OCI-LY1 (cell line): ENCODE data around the gene TCEA3.

Experiments
- H2AFZ ChIP-seq: fragments of 200-600 bp; sonication (generic), shearing (Covaris generic); 2 replicates; pipeline ENCODE4 v1.6.0; 2014; ENCODE audit warnings: antibody characterized with exemption, mild to moderate bottlenecking, low read length
- H3F3A ChIP-seq: fragments of 200-600 bp; sonication (generic), shearing (Covaris generic); 2 replicates; pipeline ENCODE4 v1.6.0; 2014; ENCODE audit warnings: mild to moderate bottlenecking, antibody characterized with exemption, low read length, moderate library complexity; ENCODE audit not compliant: insufficient read depth
- H3K27ac ChIP-seq: fragments of 200-600 bp; sonication (generic); 2 replicates; pipeline ENCODE4 v1.5.1; 2014; ENCODE audit warnings: low read length, mixed run types, mild to moderate bottlenecking, low read depth; ENCODE audit not compliant: poor library complexity, severe bottlenecking
- H3K27me3 ChIP-seq: fragments of 200-600 bp; sonication (generic); 2 replicates; pipeline ENCODE4 v1.6.0; 2014; ENCODE audit warnings: antibody characterized with exemption, mild to moderate bottlenecking, low read length, moderate library complexity; ENCODE audit not compliant: insufficient read depth
- H3K36me3 ChIP-seq: fragments of 200-600 bp; sonication (generic); 2 replicates; pipeline ENCODE4 v1.6.1; 2014; ENCODE audit warnings: mild to moderate bottlenecking, antibody characterized with exemption, low read length, moderate library complexity, mixed read lengths; ENCODE audit not compliant: insufficient read depth
- H3K4me1 ChIP-seq: fragments of 200-600 bp; sonication (generic); 2 replicates; pipeline ENCODE4 v1.5.1; 2014; ENCODE audit warnings: mild to moderate bottlenecking, low read length, moderate library complexity; ENCODE audit not compliant: insufficient read depth, severe bottlenecking
- H3K4me2 ChIP-seq: fragments of 200-600 bp; sonication (generic), shearing (Covaris generic); 2 replicates; pipeline ENCODE4 v1.6.1; 2014; ENCODE audit warnings: low read length
- H3K4me3 ChIP-seq: fragments of 200-600 bp; sonication (generic); 2 replicates; pipeline ENCODE4 v1.5.1; 2014; ENCODE audit warnings: low read length, low read depth, mild to moderate bottlenecking, mixed read lengths; ENCODE audit not compliant: poor library complexity, severe bottlenecking
- H3K79me2 ChIP-seq: fragments of 200-600 bp; shearing (Covaris generic); 2 replicates; pipeline ENCODE4 v1.6.1; 2016; ENCODE audit warnings: mixed run types, low read length, mixed read lengths; ENCODE audit not compliant: insufficient read depth
- H3K9ac ChIP-seq: fragments of 200-600 bp; sonication (generic), shearing (Covaris generic); 2 replicates; pipeline ENCODE4 v1.6.1; 2014; ENCODE audit warnings: mild to moderate bottlenecking, low read length, mixed read lengths
- H3K9me2 ChIP-seq: fragments of 200-600 bp; sonication (generic), shearing (Covaris generic); 2 replicates; pipeline ENCODE4 v1.6.1; 2014; ENCODE audit warnings: low read depth, mild to moderate bottlenecking, low read length, mixed read lengths
- H3K9me3 ChIP-seq: fragments of 200-600 bp; shearing (Covaris generic); 2 replicates; pipeline ENCODE4 v1.6.1; 2014; ENCODE audit warnings: low read length, mixed read lengths
- H4K20me1 ChIP-seq: fragments of 200-600 bp; sonication (generic), shearing (Covaris generic); 2 replicates; pipeline ENCODE4 v1.6.0; 2016; ENCODE audit warnings: mild to moderate bottlenecking, low read length; ENCODE audit not compliant: insufficient read depth
- EZH2 ChIP-seq: fragments of 200-600 bp; sonication (generic), shearing (Covaris generic); IDR thresholded peaks from 2 replicates; pipeline ENCODE4 v1.8.0; 2017; ENCODE audit warnings: borderline replicate concordance, mixed run types, mild to moderate bottlenecking, antibody characterized with exemption, low read length, moderate library complexity, mixed read lengths
- TF ChIP-seq, protein P1 (sequence below): fragments of 200-600 bp; sonication (generic), shearing (Covaris generic); IDR thresholded peaks from 2 replicates; pipeline ENCODE4 v1.5.1; 2017; ENCODE audit warnings: mild to moderate bottlenecking, antibody characterized with exemption, low read length, moderate library complexity, mixed read lengths

TCEA3 gene

DNA sequence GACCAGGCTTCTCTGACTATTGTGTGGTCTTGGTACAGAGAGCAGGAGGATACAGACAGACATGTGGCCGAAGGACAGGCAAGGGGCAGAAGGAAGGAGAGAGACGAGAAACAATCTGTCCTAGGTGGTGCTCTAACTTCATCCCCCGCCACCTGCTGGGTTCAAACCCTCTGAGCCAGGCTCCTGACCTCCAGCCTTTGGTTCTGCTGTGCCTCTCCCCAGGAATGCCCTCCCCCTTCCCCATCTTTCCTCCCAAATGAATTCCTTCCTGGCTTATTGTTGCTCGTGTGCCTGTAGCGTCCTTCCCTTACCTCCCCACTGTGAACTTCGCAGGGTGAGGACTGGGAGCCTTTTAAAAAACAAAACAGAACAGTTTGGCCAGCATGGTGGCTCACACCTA is 5.4 kb downstream of the TCEA3 start:
- Histone ChIP-seq H3K4me2 (no peak overlapping the region), H3K9me2 (no peaks in the 10 kb centered on the region), H3K4me1 (no peaks in the 10 kb centered on the region), H3F3A (no peaks in the 10 kb centered on the region), H3K9ac (no peak overlapping the region), H2AFZ (no peak overlapping the region), H3K36me3 (no peaks in the 10 kb centered on the region), H3K79me2 (no peaks in the 10 kb centered on the region), H3K9me3 (no peaks in the 10 kb centered on the region), H3K4me3 (no peak overlapping the region), H4K20me1 (no peaks in the 10 kb centered on the region), H3K27me3 (peaks cover 7% of the 10 kb centered on the region; the same call in 1 of the 2 replicates), H3K27ac (no peak overlapping the region)
- TF ChIP-seq EZH2: no peak
- TF ChIP-seq, protein P1, sequence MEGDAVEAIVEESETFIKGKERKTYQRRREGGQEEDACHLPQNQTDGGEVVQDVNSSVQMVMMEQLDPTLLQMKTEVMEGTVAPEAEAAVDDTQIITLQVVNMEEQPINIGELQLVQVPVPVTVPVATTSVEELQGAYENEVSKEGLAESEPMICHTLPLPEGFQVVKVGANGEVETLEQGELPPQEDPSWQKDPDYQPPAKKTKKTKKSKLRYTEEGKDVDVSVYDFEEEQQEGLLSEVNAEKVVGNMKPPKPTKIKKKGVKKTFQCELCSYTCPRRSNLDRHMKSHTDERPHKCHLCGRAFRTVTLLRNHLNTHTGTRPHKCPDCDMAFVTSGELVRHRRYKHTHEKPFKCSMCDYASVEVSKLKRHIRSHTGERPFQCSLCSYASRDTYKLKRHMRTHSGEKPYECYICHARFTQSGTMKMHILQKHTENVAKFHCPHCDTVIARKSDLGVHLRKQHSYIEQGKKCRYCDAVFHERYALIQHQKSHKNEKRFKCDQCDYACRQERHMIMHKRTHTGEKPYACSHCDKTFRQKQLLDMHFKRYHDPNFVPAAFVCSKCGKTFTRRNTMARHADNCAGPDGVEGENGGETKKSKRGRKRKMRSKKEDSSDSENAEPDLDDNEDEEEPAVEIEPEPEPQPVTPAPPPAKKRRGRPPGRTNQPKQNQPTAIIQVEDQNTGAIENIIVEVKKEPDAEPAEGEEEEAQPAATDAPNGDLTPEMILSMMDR: no peak

DNA sequence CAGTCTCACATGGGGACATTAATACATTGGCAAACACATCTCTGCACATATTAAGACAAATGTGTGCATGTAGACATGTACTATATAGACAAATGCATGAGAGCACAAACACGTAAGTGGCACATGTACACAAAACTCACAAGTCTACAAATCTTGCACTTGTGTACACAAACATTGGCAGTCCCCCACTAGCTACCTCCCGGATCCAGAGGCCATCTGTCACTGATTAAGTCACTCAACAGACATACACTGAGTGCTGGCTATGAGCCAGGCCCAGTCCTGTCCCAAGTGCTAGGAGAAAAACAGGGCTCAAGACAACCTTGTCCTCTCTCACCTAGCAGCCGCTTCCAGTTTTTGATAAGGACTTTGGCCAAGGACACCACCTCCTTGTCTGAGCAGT is 7.0 kb downstream of the TCEA3 start:
- Histone ChIP-seq H3K9me2 (no peaks in the 10 kb centered on the region), H3K9me3 (no peaks in the 10 kb centered on the region), H3F3A (no peaks in the 10 kb centered on the region), H3K79me2 (no peaks in the 10 kb centered on the region), H4K20me1 (no peaks in the 10 kb centered on the region), H3K36me3 (no peaks in the 10 kb centered on the region), H3K27me3 (peaks cover 7% of the 10 kb centered on the region; the same call in 1 of the 2 replicates), H3K4me2 (no peak overlapping the region), H3K27ac (no peak overlapping the region), H3K4me3 (no peak overlapping the region), H3K4me1 (no peaks in the 10 kb centered on the region), H3K9ac (no peak overlapping the region), H2AFZ (no peak overlapping the region)
- TF ChIP-seq, protein P1: no peak
- TF ChIP-seq EZH2: no peak

DNA sequence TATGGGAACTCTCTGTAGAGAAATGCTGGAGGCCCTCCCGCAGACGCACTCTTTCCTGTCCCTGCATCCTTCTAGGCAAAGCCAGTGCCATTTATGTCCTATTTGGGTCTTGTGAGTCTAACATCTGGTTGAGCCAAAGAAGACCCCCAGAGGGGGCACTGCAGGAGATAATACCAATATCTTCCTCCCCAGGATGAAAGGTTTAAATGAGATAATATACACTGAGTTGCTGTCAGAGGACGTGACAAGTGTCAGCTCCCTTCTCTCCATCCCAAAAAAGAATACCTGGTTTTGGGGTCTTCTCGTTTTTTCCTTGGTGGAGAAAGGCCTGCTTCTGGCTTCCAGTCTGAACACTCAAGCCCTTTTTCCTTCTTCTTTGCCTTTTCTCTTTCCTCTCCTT is 7.6 kb downstream of the TCEA3 start:
- Histone ChIP-seq H3K4me3 (no peak overlapping the region), H3K27ac (no peak overlapping the region), H4K20me1 (no peaks in the 10 kb centered on the region), H3K9me3 (no peaks in the 10 kb centered on the region), H3K36me3 (no peaks in the 10 kb centered on the region), H3K9me2 (no peaks in the 10 kb centered on the region), H2AFZ (no peak overlapping the region), H3K27me3 (peaks cover 7% of the 10 kb centered on the region; the same call in 1 of the 2 replicates), H3K4me2 (no peak overlapping the region), H3K9ac (no peak overlapping the region), H3F3A (no peaks in the 10 kb centered on the region), H3K79me2 (no peaks in the 10 kb centered on the region), H3K4me1 (no peaks in the 10 kb centered on the region)
- no peak for TF ChIP-seq EZH2
- TF ChIP-seq, protein P1: no peak
